ENCODE results near the gene DPT. TPM values are rescaled to one million over a fixed set of nuclear protein-coding genes. Genes with fewer than 3 reads are reported as not detected.

DPT gene
- total RNA-seq, 1 donor from 2014 or later = 1.1 TPM

GRCh38 chr1:168671782-168672181, 57.2 kb downstream of the DPT start:
- Mint-ChIP-seq H3K4me3 (no peak overlapping the region), H3K9me3 (no peaks in the 10 kb centered on the region), H3K4me1 (peaks cover 8% of the 10 kb centered on the region), H3K27me3 (ENCODE audit: low read depth) (no peaks in the 10 kb centered on the region), H3K27ac (no peak overlapping the region), H3K36me3 (no peaks in the 10 kb centered on the region)
- DNase-seq (ENCODE audit: low spot score in 2 of 2, unreplicated experiment in 2 of 2) = no peak
- TF ChIP-seq CTCF (IDR thresholded peaks at IDR 0.05; ENCODE audit: unreplicated experiment) = no peak

GRCh38 chr1:168665975-168666374, 63.0 kb downstream of the DPT start:
- no peak for DNase-seq (ENCODE audit: low spot score in 2 of 2, unreplicated experiment in 2 of 2)
- Mint-ChIP-seq H3K4me1 (no peaks in the 10 kb centered on the region), H3K36me3 (peaks cover 2% of the 10 kb centered on the region), H3K27ac (no peak overlapping the region), H3K27me3 (ENCODE audit: low read depth) (no peaks in the 10 kb centered on the region), H3K4me3 (no peak overlapping the region), H3K9me3 (peaks cover 15% of the 10 kb centered on the region)
- TF ChIP-seq CTCF (IDR thresholded peaks at IDR 0.05; ENCODE audit: unreplicated experiment) = no peak

GRCh38 chr1:168664069-168664834, 64.8 kb downstream of the DPT start:
- no peak for DNase-seq (ENCODE audit: low spot score in 2 of 2, unreplicated experiment in 2 of 2)
- no peak for TF ChIP-seq CTCF (IDR thresholded peaks at IDR 0.05; ENCODE audit: unreplicated experiment)
- Mint-ChIP-seq H3K9me3 (peaks cover 15% of the 10 kb centered on the region), H3K4me1 (no peaks in the 10 kb centered on the region), H3K36me3 (peaks cover 2% of the 10 kb centered on the region), H3K4me3 (no peak overlapping the region), H3K27ac (no peak overlapping the region), H3K27me3 (ENCODE audit: low read depth) (no peaks in the 10 kb centered on the region)

GRCh38 chr1:168656485-168656884, 72.5 kb downstream of the DPT start:
- Mint-ChIP-seq H3K27me3 (ENCODE audit: low read depth) (no peaks in the 10 kb centered on the region), H3K9me3 (no peaks in the 10 kb centered on the region), H3K36me3 (no peaks in the 10 kb centered on the region), H3K4me3 (no peak overlapping the region), H3K27ac (no peak overlapping the region), H3K4me1 (no peaks in the 10 kb centered on the region)
- DNase-seq (ENCODE audit: low spot score in 2 of 2, unreplicated experiment in 2 of 2) = no peak
- no peak for TF ChIP-seq CTCF (IDR thresholded peaks at IDR 0.05; ENCODE audit: unreplicated experiment)

- no peaks in the 10 kb centered on the region for H3K4me1 Mint-ChIP-seq
- DNase-seq (ENCODE audit: low spot score in 2 of 2, unreplicated experiment in 2 of 2) = no peak
Observed at GRCh38 chr1:168654198-168654915, 74.6 kb downstream of the DPT start.

More at GRCh38 chr1:168654198-168654915, 74.6 kb downstream of the DPT start:
- Mint-ChIP-seq H3K4me3 (no peak overlapping the region), H3K27ac (no peak overlapping the region), H3K27me3 (ENCODE audit: low read depth) (no peaks in the 10 kb centered on the region), H3K36me3 (no peaks in the 10 kb centered on the region), H3K9me3 (no peaks in the 10 kb centered on the region)
- TF ChIP-seq CTCF (IDR thresholded peaks at IDR 0.05; ENCODE audit: unreplicated experiment) = no peak

All from mesothelial cell of epicardium (in vitro differentiated cells).